Stimulated activated CD4-positive, alpha-beta T cell treated with anti-CD3 and anti-CD28 coated beads, TNF-alpha, amount 100 ng/mL, for 24 hours (primary cell): ENCODE results near the gene TPR.
"Not testable (repeated sequence)": the region's sequence is repeated elsewhere in the genome, so short reads cannot be mapped to it uniquely, and the experiment has no call there.

Source experiments
- DNase-seq, 3 experiments: peaks; one replicate each; pipeline ENCODE4 v3.0.0-alpha.2; 2020; ENCODE audit warnings: low read depth in 3 of 3

TPR gene

DNA sequence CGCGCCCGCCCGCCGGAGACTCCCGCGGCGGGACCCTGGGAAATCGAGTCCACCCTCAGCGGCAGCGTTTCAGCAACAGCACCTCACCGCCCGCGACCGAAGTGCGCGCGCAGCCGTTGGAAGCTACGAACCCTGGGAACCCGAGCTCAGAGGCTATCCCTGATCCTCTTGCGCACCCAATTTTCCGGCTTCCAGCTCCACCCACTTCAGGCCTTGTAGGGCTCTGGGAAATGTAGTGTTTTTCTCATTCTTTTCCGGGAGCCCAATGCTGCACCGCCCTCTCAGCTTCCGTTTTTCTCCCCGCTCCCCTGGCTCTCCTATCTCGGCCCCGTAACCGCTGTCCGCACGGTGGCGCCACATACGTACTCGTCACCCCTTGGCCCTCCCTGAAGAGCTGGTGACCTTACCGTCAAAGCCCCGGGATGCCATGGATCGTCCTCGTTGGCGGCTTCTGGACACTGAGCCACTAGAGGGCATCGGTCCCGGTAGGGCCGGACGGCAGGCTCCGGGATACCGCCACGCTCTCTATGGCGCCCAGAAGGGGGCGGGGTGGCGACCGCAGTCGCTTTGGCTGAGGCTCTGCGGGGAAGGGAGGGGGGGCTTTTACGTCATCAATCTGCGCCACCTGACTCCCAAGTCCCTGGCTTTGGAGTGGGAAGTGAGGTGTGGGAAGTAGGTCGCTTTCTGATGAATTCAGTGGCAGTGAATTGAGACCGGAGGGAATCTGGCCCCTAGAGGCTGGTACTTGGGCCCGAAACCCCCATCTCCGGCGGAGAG, at the start of gene TPR, which contains the start of gene ODR4:
TPR (minus strand) TSS at position 102 of the 777 bp plus-strand sequence. CDS start 225 bp downstream, outside the sequence.
ODR4 (plus strand) TSS at position 687 of the 777 bp plus-strand sequence. CDS start 3,948 bp downstream, outside the sequence.
- peak; percentile 90 to 94 (median 93) for DNase-seq

DNA sequence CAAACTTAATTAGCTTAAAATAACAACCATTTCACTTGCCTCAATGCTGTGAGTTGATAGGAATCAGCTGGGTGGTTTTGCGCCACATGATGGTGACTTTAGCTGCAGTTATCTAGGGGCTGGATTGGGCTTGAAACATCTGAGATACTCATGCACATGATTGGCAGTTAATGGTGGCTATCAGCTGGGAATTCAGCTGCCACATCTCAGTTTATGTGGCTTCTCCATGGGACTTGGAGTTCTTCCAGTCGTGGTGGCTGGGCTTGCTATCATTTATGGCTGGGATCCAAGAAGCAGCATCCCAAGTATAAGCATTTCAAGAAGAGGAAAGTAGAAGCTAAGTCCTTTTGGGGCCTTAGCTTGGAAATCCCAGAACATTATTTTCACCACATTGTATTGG, 49.5 kb upstream of the TPR start:
- no peak for DNase-seq

DNA sequence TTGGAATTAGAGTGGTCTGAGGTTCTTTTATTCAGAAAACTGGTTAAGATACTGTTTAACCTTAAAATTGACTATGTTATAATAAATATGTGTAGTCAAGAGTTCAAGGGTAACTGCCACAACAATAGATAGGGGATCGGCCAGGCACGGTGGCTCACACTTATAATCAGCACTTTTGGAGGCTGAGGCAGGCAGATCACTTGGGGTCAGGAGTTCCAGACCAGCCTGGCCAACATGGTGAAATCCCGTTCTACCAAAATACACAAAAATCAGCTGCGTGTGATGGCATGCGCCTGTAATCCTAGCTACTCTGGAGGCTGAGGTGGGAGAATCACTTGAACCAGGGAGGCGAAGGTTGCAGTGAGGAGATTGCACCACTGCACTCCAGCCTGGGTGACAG, 46.4 kb upstream of the TPR start:
- no peak for DNase-seq

DNA sequence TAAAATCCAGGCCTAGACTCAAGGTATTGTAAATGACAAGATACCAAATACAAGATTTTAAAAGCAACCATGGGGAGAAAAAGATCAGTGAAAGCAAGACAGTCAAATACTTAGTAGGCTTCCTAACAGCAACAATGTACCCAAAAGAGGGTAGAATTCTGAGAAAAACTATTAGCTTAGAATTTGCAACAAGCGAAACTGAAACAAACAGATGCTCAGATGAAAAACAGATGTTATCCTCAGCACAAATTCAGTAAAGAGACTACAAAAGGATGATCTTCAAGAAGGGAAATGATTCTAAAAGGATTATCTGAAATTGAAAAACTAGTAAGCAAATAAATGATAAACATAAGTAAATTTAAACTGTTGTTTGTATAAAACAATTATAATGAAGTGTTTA, 45.9 kb upstream of the TPR start:
- no peak for DNase-seq

DNA sequence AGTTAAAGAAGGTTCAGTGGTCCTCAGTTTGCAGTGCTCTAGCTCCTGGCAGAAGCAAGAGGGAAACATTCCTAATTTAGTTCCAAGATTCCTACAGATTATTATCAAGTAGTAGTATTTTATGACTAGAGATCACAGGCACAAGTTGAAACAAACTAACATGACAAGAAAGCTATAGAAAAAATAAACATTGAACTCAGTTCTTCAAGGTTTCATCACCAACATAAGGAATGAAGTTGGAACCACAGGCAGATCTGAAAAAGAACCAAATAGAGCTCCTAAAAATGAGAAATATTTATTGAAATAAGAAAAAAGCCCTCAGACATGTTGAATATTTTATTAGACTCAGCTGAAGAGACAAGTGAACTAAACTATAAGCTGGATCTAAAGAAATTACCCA, 45.3 kb upstream of the TPR start:
- DNase-seq, result no peak

DNA sequence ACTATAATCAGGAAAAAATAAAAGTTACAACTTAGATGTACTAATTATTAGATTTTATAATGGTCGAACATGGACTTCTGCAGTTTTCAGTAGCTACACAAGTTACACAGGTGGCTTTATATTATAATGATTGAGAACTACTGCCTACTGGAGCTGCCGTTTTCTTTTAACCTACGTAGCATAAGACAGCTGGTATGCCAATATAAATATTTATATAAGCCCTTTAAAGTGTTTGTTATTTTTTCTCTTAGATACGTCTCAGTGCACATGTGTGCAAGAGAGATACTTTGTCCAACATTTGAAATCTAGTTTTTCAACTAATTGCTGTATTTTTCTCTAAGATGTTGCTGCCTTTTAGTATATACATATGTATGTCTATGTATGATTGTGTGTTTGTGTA, 43.5 kb upstream of the TPR start:
- no peak for DNase-seq

DNA sequence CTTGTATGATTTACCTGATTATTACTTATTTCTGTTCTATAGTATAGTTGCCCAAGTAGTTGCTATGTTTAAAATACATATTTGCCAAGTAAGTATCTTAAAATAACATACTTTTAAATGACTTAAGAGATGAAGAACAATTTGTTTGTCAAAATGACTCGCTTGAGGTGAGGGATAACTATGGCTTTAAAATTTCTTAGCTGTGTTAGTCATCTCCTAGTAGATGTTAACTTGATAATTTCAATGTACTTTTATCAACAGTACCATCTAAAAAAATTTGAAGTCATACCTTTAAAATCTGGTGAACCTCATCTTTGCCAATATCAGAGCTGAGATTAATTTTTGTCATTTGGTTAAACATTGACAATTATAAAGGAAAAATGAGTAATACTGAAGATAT, 38.3 kb upstream of the TPR start:
- DNase-seq, result no peak

DNA sequence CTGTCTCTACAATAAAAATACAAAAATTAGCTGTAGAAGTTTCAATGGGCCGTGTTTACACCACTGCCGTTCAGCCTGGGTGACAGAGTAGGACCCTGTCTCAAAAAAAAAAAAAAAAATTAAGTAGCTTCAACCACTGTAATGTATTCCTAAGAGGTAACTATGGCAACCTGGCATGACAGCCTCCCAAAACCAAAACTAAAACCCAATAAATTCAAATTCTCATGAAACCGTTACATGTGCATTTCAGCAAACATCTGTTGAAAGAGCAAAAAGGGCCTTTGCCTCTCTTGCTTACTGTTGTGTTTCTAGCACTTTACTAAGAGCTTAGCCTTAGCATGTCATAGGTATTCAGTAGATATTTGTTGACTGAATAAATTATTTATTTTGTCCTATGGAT, 34.0 kb upstream of the TPR start:
- DNase-seq, result no peak

DNA sequence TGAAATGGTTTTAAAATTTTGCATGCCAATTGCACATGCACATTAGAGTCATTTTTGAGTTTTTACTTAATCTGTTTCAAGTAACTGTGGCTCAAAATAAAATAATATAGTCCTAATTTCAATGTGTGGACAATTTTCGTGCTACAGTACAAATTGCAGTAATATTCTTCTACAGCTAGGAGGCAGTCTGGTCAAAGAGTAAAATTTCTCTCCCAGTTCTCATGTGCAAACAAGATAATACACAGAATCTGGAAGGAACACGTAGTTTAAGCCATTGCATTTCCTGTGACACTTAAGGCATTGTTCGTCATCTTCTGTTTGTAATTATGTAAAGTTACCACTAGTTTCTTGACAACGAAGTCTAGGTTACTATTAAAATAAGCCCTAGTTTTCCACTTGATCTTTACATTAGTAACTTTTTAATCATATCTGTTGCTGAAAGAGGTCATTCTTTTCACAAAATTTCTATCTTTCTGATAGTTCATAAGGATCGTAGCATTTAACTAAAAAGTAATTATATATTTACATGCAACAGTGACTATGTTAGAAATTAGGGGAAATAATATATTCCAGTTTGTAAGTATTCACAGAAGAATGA, 29.5 kb upstream of the TPR start:
- DNase-seq, result no peak

DNA sequence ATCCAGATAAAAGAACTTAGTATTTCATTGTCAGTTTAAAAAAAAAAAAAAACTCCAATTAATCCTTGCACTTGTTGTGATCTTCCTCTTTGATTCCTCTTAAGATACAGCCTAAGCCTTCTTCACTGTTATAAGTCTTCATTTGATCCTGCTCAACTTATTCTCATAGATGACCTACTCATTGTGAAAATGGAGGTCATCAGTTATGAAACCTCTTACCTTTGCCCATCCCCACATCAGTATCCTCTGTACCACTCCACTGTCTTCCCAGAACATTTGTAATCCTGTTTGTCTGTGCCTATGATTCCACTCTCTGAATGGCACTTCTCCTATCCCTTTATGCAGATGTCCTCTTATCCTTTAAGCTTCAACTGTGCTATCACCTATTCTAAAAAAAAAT, 28.6 kb upstream of the TPR start:
- DNase-seq, result no peak

DNA sequence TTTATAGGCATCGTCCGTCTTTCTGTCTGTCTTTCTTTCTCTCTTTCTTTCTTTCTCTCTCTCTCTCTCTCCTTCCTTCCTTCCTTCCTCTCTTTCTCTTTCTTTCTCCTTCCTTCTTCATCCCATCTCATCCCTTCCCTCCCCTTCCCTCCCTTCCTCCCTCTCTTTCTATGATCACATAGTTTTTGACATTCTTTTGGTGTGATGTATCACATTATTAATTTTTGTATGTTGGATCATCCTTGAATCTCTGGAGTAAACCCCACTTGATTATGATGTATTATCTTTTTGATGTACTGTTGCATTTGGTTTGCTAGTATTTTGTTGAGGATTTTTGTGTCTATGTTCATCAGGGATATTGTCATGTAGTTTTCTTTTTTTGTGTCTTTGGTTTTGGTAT, 26.4 kb upstream of the TPR start:
- not testable (repeated sequence) for DNase-seq

DNA sequence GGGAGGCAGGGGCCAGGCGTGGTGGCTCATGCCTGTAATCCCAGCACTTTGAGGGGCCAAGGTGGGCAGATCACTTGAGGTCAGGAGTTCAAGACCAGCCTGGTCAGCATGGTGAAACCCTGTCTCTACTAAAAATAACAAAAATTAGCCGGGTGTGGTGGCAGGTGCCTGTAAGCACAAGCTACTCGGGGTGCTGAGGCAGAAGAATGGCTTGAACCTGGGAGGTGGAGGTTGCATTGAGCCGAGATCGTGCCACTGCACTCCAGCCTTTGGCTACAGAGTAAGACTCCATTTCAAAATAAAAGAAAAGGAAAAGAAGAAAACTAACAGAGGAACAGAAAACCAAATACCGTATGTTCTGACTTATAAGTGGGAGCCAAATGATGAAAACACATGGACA, 17.7 kb upstream of the TPR start:
- not testable (repeated sequence) for DNase-seq

DNA sequence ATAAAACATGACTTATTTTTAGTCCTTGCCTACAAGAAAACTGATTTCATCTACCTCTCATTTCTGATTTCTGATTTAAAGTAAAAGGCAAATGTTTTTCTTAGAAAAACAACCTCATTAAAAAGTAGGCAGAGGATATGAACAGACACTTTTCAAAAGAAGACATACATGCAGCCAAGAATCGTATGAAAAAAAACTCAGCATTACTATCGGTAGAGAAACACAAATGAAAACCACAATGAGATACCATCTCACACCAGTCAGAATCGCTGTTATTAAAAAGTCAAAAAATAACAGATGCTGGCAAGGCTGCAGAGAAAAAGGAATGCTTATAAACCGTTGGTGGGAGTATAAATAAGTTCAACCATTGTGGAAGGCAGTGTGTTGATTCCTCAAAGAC, 16.8 kb upstream of the TPR start:
- no peak for DNase-seq

DNA sequence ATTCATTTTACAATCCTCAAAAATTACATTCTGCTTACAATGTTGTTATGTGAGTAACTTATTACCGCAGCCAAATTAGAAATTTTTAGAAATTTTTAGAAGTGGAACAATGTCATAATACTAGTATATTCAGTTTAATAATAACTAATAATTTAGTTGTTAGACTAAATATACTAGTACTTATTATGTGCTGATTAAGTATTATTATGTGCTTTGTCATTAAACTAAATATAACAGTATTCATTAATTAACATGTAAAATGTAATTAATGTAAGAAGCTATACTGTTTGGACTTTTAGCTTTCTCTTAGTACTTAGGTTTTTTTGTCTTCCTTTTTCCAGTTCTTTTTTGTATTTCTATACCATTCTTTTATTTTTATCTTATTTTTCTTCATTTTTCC, 15.9 kb upstream of the TPR start:
- DNase-seq, result no peak

DNA sequence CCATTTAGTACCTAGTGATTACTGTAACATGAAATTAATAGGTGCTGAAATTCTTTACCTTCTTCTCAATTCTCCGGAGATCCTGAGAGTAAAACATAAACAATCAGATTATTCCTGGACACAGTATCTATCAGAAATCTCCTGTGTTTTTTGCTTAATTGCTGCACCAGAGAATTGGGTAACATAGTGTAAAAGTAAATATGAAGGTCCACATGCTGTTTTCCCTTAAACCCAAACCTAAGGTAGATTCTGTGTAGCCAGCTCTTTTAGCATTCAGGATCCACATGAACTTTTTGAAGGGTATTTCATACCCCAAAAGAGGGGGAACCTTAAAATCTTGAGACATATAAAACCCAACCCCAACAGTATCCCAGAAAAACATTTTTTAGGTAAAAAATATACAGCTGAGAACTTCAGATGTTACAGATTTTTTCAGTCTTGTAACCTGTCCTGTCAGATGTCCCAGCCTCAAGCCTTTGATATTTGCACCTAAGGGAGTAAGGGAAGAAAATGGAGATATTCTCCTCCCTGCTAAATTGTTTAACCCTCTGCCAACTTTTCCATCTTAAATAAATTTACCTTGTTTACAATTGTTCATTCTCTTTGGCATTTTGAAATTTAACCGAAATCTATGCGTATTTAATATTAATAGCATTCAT, 11.8 kb upstream of the TPR start:
- no peak for DNase-seq

DNA sequence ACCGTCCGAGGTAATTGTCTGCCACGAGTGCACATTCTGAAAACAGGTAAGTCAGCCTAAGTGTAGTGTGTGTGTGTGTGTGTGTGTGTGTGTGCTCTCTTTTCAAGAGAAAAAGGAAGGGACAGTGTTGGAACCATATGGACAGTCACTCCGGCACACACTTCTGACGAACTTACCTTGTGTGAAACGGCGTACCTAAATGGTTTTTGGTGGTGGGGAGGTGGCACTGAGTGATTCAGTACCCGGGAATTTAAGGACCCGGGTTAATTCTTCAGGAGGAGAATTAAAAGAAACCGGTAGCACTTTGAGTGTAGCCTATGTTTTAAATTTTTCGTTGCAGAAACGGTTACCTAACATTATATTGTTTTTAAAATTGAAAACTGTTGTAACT, 871 bp upstream of the TPR start:
- DNase-seq, result no peak

DNA sequence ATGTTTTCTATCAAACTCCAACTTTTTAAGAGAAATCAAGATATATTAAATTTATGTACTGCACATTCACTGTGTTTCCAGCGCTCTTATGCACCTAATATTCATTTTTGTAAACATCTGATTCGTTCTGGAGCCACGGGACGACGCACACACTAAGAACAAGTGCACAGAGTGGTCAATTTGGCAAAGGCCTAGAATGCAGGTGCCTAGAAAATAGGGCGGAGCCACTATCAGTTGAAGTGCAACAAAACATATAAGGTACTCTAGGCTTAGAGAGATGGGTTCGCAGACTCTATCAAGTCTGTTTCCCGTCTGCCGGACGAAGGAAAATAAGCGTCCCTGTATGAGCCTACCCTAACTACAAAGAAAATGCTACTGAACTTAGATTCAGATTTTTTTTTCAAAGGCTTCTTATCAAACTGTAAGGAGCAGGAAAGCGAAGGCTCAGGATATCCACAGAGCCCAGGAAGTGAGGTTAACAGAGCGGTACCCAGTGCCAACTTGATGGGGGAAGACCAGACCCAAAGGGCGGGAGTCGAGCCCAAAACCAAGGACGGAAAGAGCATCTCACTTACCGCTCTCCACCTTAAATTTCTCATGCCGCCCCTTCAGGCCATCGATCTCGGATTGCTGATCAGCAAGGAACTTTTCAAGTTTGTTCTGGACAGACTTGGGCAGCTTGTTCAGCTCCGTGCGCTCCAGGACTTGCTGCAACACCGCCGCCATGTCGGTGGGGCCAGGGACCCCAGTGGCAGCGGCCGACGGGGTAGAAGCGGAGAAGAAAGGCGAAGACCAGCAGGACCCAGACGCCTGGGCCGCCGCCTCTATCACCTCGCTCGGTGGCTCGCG, 526 bp downstream of the TPR start:
- DNase-seq, result peak in 2 of 3 experiments; percentile 5 to 12

DNA sequence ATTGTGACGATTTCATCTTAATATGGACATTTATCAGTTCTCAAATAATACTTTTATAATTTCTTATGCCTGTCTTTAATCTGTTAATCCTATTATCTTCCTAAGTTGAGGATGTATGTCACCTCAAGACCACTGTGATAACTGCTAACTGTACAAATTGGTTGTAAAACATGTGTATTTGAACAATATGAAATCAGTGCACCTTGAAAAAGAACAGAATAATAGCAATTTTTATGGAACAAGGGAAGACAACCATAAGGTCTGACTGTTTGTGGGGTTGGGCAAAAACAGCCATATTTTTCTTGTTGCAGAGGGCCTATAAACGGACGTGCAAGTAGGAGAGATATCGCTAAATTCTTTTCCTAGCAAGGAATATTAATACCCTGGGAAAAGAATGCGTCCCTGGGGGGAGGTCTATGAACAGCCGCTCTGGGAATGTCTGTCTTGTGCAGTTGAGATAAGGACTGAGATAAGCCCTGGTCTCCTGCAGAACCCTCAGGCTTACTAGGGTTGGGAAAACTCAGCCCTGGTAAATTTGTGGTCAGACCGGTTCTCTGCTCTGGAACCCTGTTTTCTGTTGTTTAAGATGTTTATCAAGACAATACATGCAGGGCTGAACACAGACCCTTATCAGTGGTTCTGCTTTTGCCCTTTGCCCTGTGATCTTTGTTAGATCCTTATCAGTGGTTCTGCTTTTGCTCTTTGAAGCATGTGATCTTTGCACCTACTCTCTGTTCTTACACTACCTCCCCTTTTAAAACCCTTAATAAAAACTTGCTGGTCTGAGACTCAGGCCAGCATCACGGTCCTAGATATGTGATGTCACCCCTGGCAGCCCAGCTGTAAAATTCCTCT, 27.0 kb downstream of the TPR start:
- DNase-seq, result not testable (repeated sequence)

DNA sequence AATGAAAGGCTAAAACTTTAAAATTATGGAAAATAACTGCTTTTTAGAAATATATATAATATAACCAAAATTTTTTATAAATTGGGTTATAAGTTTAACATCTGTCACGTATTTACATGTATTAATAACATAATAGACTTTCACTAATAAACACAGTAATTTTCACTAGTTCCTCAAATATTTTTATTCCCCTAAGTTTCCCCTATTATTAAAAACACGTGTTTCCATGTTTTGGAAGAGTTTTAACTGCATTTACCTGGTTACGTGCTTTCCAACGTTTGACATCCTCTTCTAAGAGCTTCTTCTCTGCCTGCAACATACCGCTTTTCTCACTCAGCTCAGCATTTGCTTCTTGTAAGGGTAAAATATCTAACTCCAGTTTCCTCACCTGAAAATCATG, 34.3 kb downstream of the TPR start:
- no peak for DNase-seq

DNA sequence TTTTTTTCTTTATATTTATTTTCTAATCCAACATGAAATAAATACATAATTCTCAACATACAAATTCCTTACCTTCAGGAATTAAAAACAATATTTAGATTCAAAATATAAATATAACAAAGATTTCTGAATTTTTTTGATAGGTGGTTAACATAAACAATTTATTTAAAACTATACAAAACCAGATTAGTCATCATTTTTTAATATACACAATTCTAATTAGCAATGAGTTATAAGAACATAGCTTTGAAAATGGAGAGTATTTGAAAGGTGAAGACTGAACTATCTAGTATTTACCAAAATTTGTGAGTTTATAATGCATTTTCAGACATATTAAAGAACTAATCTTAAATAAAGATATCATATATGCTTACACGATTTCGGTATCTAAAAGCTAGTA, 37.5 kb downstream of the TPR start:
- DNase-seq, result no peak

DNA sequence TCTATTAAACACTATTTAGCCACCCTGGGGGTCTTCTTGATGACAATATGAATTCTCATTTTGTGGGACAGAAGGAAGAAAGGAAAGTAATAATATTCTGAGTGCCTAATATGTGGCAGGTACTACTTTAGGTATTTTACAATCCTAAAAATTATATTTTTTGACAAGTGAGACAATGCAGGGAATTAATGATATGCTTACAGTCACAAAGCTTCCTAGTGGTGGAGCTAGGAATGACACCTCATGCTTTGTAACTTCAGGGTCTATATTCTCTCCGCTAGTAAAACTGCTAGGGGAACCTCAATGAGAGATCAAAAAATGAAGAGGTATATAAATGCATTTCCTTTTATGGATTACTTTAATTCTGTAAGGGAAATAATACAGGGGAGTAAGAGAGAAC, 44.3 kb downstream of the TPR start:
- no peak for DNase-seq
